Endometrial microvascular endothelial cells (primary cell): ENCODE measurements around the gene ANKRD33. TPM values are rescaled to one million over a fixed set of nuclear protein-coding genes. Genes with fewer than 3 reads are reported as not detected.

Source experiments
- in situ Hi-C: cut with HindIII; loops from 2 replicates; pipeline ENCODE4 v1.10.0; 2017; ENCODE audit warnings: low sequenced_read_pairs, low pct_unique_long_range_greater_than_20kb; ENCODE audit errors: inconsistent ontology term
- total RNA-seq: library from RNA; depleted of rRNA; stranded (reverse); fragments of >200 nt; gene quantifications from one replicate; pipeline ENCODE4 v1.2.3, GENCODE V29; 2015; ENCODE audit errors: inconsistent ontology term

Gene ANKRD33
- total RNA-seq = not detected

GRCh38 chr12:51887476-51888315 is at the start of gene ANKRD33:
Gene ANKRD33, plus strand, starts transcription at chr12:51888103. Its CDS starts 84 bp downstream, at chr12:51888187.
- in situ Hi-C loops = no loop called here

GRCh38 chr12:51838762-51839161 is 49.1 kb upstream of the ANKRD33 start:
- in situ Hi-C loops = no loop called here

DNA sequence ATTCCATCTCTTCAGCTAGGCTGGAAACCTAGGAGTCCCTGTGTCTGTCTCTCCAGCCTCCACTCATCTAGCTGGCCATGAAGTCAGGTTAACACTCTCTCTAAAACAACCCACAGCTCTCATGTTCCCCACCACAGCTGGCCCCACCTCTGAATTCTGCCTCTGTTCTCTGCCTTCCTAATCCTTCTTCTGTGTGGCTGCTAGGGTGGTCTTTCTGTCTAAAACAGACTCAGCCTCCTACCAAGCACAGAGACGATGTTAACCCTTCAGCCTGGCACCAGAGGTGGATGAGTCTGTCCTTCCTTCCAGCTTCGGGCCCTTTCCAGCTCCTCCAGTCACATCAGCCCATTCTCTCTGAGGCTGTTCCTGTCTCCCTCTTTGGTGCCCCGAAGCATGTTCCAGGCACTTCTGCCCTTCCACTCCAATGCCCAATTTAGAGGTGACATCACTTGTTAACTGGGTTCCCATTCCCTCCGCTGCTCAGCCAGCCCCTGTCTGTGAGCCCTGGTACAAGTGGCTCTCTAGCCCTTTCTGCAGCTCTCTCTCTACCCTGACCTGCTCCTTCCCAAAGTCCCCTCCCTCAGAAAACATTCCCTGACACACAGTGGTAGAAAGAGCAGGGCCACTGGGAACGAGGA is 48.5 kb upstream of the ANKRD33 start:
- in situ Hi-C loops = no loop called here

GRCh38 chr12:51840966-51841365 is 46.9 kb upstream of the ANKRD33 start:
- in situ Hi-C loops = no loop called here

GRCh38 chr12:51841727-51842126 is 46.2 kb upstream of the ANKRD33 start:
- in situ Hi-C loops = no loop called here

GRCh38 chr12:51844854-51845253 is 43.0 kb upstream of the ANKRD33 start:
- in situ Hi-C loops = no loop called here

DNA sequence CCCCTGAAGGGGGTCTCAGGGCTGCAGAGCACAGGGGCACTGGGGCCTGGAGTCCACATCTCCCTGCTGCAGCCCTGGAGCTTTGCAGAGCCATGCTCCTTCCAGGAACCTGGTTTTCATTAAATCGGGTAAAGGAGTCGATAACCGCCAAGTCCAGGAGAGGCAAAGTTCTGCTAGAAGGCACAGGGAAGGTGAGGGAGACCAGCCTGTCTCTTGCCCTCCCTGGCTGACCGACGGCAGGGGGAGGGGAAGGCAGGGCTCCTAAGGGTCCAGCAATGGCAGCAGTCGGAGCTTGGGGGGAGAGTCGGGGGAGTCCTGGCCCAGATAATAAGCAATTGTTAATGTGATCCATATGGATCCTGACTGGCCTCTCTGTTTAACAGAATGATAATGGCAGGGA is 42.4 kb upstream of the ANKRD33 start:
- in situ Hi-C loops = no loop called here

- in situ Hi-C loops = no loop called here
Observed at GRCh38 chr12:51846271-51846691, 41.6 kb upstream of the ANKRD33 start.

- in situ Hi-C loops = no loop called here
Observed at GRCh38 chr12:51846911-51847642, 40.8 kb upstream of the ANKRD33 start.

DNA sequence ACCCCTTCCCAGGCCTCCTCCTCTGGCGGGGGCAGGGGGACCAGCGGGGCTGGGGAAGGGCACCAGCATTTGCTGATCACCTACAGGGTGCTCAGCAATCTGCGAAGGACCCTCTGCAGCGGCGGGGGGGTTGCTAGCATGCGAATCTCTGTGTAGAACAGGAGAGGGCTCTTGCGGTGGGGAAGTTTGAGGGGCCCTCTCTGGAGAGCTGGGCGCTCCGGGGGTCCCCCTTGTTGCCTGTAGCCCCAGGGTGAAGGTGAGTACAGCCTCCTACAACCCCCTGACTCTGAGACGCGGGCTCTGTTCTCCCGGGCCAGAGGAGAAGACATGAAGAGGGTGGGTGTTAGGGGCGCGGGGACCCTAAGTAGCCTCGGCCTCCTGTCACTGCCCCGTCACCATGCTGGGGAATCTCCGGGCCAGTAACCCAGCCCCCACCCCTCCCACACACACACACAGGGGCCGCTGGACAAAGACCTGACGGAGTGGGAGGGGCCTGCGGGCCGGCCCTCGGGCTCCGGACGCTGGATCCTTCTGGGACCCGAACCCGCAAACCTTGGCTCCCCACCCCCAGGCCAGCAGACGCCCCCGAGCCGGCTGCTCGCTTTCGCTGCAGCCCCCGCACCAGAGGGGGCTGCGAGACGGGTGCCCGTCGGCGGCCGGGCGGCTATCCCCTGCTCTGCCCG is 40.1 kb upstream of the ANKRD33 start:
- in situ Hi-C loops = no loop called here

DNA sequence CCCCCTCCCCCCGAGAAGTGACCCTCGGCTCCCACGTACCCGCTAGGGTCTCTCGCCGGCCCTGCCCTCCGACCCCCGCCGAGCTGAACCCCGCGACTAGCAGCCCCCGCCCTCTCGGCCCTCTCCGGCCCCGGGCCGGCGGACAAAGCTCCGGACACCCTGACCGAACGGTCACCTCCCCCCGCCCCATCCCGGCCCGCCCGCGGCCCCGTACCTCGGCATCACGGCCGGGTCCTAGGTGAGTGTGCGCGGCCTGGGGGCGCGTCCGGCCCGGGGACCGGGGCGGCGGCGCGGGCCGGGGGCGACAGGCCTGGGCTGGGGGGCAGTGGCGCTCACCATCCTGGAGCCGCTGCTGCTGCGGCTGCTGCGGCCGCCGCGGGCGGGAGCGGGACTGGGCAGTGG is 39.6 kb upstream of the ANKRD33 start, which contains the start of gene FIGNL2:
Gene FIGNL2 (minus strand): TSS at position 393 of the 402 bp plus-strand sequence. CDS start 26,305 bp downstream, outside the sequence.
- in situ Hi-C loops = no loop called here

DNA sequence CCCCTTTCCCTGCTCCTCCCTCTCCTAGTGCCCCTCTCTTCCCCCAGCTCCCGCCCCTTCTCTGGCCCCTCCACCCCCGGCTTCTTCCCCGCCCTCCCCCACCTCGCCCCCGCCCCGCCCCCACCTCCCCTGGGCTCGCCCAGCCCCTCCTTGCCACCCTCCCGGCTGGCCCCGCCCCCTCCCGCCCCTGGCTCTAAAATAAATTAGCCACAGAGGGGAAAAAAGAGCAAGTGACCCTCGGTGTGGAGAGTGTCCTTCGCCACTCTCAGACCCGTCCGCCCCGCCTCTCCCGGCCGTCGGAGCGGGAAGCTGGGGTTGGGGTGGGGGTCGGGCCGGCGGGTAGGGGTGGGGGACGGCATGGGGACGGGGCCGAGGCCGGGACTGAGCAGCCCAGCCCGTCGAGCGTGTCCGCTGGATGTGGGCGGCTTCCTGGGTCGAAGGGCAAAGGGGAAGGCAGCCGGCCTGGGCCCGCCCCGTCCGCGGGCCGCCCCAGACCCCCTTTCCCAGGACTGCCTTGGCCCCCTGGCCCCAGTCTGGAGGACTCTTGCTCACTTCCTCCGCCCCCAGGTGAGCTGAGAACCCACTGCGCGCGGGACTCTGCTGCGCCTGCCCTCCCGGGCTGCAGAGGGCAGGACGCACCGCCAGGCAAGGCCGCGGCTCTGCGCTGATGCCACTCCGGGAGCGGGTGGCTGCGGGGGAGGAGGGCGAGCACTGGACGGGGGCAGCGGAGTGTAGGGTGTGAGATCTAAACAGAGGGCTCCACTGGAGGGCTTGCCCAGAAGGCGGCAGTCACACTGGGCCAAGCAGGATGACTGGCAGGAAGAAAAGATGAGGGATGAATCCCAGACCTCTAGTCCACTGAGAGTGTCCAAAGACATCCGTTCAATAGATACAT is 38.8 kb upstream of the ANKRD33 start:
- in situ Hi-C loops = no loop called here

- in situ Hi-C loops = no loop called here
Observed at GRCh38 chr12:51850081-51850964, 37.6 kb upstream of the ANKRD33 start.

- in situ Hi-C loops = no loop called here
Observed at GRCh38 chr12:51850965-51851299, 37.0 kb upstream of the ANKRD33 start.

DNA sequence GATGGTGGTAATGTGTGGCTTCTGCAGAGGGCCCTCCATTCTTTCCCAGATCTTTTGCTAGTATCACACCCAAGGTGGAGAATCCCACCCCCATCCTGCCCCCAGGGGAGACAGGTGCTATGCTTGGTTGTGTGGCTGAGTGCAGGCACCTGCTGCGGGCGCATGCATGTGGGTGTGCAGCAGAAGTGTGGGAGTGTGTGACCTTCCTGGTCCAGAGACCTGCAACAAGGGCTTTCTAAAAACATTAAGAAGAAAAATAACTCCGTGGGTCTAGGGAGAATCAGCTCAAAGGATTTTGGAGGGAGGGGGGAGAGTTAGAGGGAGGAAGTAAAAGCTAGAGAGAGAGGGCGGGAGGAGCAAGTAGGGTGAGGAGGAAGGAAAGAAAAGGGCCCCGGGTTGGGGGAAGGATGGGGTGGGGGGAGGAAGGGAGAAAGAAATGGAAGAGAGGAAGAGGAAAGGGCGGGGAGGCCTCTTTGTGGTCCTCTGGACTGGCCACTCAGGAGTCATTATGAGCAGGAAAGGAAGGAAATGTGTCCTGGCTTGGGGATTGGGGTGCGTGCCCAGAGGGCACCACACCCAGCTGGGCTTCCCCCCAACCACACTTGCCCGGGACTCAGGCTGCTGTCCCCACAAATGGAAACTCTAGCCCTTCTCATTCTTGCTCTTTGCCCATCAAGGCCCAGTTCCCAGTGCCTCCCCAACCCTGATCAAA is 36.3 kb upstream of the ANKRD33 start:
- in situ Hi-C loops = no loop called here

GRCh38 chr12:51852404-51853137 is 35.3 kb upstream of the ANKRD33 start:
- in situ Hi-C loops = no loop called here
